Nucleus accumbens (tissue), 56 donors: Measurements from ENCODE around the gene SORBS2.

Source experiments
- DNase-seq, 56 donors: peaks; one replicate each; lab custom pipeline; 2025; lab: John Stamatoyannopoulos, UW

SORBS2 gene

DNA sequence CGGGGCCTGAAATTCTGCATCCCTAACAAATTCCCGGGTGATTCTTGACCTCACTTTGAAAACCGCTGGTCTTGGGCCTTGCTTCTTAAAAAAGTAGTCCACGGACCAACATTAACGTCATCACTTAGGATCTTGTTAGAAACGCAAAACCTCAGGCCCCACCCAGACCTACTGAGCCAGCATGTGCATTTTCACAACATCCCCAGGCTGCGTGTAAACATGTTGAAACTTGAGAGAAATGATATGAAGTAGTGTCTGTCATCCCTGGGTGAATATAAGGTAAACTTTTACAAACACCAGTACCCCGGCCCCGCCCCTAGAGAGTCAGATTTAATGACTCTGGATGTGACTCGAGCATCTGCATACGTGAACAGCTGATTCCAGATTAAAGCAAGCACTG lies 33.7 kb downstream of the SORBS2 start:
- no peak for DNase-seq

DNA sequence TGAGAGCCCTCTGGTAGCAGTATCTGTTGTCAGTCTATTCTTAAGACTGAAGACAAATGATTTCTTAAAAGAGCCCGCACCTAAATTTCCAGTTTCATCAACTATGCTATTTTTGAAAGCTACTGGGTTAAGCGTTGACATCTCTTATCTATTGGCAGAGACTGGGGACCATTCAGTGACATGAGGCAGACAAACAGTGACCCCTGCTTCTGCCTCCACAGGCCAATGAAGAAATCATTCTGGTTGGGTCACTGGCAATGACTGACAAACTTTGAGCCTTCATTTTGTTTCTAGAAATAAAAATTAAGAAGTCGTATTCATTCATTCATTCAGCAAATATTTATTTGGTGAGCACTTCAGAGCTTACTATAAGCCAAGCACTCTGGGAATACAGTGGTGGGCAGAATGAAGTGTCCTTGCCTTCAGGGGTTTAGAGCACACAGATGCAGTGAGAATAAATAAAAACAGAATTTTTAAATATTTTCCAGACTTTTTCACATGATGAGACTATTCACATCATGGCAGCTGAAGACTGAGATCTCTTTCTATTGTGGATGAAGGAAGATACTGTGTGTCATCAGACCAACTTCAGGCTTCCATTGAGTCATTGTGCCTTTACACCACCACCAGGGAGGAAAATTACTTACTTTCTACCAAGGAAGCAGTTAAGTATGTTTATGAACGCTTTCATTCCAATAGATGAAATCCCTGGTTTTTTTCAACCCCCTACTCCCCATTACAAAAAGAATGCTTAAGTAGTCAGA lies 36.0 kb downstream of the SORBS2 start:
- DNase-seq: no peak

DNA sequence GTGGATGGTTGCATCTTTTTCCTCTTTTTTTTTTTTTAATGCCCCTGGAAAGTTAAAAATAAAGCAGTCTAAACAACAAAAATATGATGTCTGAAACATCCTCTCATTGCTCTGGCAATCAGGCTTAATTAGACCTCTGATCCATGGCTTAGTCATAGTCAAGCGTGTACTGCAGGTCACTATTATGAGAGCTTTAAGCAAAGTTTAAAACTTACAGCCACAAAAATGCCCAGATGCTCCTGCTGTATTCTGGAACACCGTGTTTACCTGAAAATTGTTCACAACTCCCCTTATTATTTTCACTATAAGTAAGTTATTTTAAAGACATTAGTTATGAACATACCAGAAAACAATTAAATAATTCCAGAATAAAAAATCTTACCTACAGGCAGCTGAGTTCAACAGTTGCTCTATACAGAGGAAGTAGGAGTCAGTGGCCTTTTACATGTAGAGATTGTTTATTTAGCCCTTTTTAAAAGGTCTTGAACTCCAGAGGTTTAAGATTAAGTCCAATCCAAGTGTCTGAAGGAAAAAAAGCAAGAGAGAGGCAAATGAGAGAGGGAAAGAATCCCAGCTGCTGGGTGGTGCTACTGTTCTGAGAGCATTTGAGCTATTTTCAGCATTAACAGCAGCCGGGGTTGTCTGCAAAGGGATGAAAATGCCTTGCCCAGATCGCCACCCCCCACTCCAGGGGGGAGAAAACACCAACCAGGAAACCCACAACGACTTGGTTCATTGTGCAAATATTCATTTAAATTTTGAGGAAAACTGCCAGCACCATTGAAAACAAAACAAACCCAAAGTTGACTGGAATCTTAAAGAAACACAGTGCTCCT lies 36.9 kb downstream of the SORBS2 start:
- DNase-seq: no peak

DNA sequence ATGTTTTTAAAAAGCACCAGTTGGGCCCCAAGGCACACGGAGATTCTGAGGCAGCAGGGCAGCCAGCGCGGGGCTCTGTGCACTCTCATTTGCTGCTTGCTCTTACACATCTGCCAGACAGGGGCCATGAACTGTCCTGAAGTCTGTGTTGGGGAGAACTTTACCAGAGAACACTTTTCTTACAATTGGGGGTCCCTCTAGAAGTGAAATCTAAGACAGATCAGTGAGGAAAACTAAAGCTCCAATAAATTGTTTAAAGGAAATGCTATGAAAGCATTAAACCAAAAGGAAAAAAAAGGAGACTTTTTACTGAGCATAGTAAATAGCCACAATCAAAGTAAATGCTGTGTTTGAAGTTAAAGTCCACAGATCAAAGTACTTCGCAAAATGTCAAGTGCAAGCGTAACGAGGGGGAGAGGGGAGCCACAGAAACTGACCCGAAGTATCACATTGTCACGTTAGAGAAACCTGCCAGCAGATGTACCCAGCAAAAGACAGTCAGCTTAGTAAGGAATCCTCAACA lies 37.8 kb downstream of the SORBS2 start:
- no peak for DNase-seq

DNA sequence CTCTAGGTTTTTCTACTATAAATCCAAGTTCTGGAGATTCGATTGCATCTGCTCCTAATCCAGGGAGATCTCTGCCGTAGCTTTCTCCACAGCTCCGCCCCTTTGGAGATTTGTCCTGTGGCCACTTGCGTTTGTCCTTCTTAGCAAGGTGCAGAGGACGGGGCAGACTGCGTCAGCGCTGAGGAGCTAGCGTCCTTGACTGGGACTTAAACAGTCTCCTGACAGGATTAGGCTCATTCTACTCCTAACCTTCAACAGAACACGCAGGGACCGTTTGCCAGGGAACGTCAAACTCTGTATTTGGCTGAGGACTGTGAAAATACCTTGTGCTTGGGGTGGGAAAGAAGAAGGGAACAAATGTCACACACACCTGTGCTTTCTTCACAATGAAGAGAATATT lies 38.6 kb downstream of the SORBS2 start:
- peak in 1 of 56 donors; percentile 1 for DNase-seq

DNA sequence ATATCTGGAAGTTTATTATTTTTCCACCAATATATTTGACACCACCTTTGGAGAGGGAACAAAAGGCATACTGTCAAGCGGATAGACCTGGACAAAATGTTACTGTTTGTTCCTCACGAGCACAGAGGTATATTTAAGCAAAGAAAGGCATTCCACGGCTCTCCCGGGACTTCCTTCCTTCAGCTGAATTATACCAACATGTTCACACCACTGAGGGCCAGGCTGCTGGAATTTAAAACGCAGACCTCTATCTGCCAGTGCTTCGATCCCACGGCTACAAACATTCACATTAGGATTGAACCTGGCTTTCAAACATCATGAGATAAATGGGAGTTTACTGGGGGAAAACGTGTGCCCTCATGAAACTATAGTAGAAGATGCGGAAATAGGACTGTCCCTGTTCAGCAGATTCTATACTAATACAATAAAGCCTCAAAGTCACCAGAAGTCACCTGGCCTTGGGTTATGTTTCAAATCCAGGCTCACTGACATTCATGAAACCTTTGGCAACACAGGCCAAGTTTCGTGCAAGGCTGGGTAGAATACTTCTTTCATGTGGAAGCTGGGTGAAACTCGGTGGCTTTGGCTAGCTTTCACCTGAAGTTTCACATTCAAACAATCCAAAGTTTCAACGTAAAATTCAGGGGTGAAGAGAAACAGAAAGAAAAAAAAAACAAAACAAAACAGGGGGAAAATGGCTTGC lies 39.5 kb downstream of the SORBS2 start:
- DNase-seq: no peak

DNA sequence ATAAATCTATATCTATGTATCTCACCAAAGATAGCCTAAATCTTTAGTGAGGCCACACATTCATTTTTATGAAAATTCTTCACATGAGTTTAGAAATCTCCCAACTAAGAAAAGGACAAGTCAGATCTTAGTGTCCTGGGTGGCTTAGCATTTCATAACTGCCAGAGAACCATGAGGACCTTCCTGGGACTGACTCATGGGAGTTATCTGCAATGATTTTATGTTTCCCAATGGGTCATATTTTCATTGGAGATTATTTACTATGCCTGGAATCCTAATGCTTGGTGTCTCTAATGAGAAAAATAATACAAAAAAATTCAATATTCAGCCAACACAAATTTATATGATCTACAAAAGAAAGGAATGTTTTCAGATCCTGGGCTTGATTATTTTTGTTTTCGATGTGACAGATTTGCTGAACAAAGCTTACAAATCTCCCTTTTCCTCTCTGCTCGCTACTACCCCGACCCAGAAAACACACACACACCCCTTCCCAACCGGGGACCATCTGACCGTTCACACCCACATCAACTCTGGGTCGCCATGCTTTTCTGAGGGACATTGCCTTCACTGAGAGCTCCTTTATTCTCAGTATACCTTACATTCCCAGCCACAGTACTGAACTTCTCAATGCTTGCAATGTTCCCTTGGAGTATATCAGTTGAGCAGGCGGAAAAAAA lies 40.1 kb downstream of the SORBS2 start:
- DNase-seq: no peak

DNA sequence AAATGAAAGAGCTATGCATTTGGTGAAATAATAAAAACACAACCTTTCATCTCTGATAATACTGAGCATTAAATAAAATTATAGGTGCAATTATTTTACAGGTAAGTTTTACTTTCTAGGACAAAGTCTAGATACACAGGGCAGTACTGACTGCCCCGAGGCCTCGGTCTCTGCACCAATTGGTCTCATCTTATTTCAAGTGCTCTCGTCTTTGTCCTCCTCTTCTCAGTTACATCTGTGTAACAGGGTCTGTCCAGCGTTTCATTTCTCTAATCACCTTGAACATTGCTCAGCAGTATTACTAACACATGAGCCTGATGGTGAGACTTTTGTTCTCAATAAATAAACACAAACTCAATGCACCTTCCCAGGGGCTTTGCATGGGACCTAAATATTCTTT lies 44.5 kb downstream of the SORBS2 start:
- DNase-seq: no peak

DNA sequence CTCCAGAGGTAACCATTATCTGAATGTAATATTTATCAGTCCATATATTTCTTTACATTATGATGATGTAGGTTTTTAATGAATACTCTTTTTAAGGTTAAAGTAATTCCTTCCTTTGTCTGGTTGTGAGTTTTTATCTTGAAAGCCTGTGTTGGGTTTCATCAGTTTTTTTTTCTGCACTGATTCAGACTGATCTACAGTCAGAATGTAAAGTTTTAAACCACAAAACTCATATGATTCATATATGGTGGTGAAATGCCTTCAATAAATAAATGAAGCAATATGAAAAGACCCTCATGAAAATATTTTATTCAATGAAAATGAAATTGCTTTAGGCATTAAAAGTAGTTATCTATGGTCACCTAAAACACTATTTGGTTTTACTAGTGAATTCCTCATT lies 47.1 kb downstream of the SORBS2 start:
- no peak for DNase-seq

DNA sequence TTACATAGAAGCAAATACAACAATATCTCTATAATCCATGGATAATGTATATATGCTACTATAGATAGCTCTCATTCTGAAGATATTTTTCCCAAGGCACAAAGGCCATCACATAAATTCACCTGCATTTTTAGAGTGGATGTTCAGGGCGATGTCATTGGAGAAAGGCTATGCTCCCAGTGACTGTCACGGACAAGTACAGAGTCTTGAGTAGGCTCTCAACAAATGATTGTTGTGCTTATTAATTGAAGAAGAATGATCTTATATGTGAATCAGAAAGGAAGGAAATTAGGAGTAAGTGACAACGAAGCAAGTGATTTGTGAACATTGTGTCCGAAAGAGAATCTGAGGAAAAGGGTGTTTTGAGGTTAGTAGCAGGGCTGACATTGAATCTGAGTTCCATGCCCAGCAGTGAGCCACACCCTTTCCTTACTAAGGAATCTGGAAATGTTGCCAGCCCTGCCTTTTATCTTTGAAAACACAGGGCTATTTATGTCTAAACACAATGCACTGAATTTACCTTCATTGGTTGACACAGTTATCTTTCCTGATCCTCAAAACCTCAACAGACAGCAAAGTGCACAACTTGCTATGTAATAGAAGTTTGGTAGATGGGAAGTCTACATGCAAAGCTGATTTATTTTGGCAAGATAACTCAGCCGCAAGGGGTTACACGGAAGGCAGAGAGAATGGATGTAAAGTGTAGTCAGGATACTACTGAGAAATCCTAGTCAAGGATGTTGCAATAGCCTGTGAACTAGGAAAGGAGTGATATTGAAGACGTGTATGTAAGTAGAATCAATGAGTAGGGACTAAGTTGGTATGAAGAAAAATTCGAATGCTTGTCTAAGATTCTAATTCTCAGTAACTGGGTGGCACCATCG lies 50.4 kb downstream of the SORBS2 start:
- no peak for DNase-seq

DNA sequence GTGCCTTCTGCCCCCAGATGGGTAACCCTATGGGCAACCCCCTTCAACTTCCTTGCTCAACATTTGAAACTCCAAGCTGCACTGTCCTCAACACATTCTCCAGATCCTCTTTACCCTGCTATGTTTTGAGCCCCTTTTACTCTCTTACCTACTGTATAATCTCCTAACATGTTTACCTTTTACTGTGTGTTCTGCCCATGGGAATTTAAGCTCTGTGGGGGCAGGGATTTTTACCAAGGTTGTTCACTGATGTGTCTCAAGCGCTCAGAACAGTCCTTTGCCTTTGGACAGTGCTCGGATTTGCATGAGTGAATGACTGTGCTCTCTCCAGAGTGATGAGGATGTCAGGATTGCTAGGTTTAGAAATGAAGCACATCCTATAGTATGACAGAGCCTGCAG lies 53.2 kb downstream of the SORBS2 start:
- no peak for DNase-seq

DNA sequence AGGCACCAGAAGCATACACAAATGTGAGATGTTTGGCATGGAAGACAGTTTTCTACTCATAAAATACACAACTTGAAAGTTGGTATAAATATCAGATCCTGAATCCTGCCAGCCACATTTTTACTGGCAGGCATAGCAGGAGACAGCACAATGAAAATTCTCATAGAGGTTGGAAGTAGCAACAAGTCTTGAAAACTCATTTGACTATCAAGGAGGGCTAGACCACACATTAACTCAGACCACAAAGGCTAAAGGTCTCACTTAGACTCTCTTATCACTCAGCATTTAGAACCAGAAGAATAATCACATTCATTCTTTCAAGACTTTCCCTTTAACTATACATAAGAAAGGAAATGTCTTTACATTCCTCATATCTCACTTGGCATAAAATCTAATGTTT lies 56.5 kb downstream of the SORBS2 start:
- DNase-seq: no peak

DNA sequence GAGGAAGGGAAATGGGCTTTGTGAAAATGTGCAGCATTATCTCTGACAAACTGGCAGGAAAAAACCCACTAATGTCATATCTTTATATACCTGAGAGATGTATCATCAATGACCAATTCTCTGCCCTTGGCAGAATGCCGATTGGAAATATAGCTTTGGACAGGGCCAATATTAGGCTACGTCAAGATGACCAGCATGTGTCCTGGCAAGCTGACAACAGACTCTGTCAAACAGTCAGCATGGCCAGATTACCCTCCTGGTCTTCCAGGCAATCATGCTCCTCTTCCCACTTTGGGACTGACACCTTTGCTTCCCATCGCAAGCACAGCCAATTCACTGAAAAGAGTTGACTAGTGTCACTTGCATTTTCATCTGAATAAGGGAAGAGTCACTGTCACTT lies 57.0 kb downstream of the SORBS2 start:
- no peak for DNase-seq

DNA sequence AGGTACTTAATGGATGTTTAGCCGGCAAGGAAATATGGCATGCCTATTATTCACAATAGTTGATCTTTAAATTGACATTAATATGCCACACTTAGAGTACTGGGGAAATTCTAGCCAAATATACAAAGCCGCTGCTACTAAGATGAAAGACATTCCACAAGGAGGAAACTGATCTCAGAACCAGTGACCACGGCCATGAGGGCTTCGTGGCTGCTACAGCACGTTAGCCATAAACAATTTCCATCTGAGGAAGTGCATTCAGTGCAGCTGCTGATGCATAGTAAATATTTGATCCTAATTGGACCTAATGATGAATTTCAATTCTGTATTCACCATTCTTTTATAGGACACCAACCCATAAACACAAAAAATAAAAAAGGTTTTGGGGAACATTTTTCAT lies 59.1 kb downstream of the SORBS2 start:
- no peak for DNase-seq

DNA sequence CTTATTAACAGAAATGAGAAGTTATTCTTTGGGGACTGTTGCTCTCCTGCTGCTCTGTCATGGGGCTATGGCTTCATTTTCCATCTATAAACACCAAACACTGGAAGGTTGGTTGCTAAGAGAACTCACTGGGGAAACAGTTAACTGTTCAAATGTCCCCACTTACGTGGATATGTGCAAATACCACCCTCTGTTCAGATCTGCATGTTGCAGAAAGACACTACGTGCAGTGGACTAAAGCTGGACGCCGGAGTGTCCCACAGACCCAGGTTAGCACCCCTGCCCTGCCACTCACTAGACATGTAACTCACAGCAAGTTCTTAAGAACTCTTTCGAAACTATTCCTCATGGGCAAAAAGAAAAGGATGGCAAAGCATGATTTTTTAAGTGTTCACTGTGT lies 62.1 kb downstream of the SORBS2 start:
- no peak for DNase-seq

DNA sequence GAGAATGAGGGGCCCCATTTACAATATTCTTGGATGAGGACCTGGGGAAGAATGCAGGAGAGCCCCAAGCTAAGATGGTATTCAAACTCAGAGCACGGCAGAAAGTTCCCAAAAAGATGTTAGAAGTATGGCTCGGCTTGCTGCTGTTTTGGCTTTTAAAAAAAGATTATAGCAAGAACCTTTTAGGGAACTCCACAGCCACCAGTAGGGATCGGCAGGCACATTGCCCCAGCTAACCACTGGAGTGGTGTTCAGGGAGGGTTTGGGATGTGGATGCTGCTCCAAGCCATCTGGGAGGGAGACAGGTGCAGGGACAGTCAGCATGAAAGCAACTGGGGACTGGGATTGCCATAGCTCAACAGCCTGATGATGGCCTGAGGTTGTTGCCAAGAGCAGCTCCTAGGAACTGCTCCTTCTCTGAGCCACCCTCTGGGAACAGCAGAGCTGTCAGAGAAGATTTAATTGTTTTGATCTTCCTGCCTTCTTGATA lies 63.0 kb downstream of the SORBS2 start:
- DNase-seq: no peak

DNA sequence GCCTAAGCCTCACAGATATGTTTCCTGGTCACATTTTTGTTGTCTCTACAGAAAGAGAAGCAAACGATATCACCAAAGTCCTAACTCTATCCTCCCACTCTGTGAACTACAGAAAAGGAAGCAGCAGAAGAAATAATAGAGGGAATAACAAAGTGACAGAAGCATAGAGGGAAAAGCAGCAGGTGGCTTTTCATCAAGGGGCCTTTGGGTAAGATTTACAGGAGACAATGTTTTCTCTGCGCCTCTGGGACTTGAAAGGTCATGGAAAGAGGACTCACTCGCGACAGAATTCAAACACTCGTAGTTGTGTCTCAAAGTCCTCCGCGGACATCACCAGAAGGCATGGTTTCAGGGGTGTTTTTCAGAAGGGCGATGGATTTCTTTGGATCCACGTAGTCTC lies 66.1 kb downstream of the SORBS2 start:
- DNase-seq: no peak

DNA sequence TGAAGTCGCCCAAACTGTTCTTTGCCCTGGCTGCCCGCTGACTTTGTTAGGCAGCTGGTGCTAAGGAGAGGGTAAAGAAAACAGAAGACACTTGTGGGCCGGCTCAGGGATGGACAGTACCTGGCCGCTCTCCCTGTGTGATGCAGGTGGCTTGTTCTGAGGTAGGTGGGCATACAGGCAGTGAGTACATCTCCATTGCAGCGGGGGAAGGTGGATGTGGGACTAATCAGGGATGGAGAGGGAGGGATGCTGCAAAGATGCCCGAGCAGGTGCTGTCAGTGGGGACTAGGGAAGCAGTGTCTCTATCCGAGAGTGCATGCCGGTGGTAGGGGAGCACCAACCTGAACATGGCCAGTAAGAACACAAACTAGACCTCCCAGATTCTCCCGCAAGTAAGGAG lies 67.0 kb downstream of the SORBS2 start:
- no peak for DNase-seq

DNA sequence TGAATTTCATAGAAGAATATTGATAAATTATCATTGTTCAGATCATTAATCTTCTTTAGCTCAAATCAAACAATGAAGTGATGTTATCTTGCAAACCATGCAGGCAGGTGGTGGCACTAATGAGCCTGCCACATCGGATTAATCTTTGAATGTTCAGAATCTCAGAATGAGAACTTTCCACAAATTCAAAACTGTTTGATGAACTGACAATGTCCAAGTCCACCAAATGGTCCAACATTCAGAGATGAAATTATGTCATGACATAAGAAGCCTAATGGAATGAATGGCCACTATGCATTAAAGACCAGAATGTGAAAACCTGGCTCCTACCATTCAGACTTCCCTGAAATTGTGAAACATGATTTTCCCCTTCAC lies 67.5 kb downstream of the SORBS2 start:
- no peak for DNase-seq
